ENCODE results near the gene ANGEL1. TPM values are rescaled to one million over a fixed set of nuclear protein-coding genes. Genes with fewer than 3 reads are reported as not detected.
A peak's percentile ranks its signal among the peaks of the same experiment; 100 is the strongest.

The ANGEL1 gene
- total and polyA plus RNA-seq, 2 experiments from 2014 or later: 5.3 to 31.6 TPM

DNA sequence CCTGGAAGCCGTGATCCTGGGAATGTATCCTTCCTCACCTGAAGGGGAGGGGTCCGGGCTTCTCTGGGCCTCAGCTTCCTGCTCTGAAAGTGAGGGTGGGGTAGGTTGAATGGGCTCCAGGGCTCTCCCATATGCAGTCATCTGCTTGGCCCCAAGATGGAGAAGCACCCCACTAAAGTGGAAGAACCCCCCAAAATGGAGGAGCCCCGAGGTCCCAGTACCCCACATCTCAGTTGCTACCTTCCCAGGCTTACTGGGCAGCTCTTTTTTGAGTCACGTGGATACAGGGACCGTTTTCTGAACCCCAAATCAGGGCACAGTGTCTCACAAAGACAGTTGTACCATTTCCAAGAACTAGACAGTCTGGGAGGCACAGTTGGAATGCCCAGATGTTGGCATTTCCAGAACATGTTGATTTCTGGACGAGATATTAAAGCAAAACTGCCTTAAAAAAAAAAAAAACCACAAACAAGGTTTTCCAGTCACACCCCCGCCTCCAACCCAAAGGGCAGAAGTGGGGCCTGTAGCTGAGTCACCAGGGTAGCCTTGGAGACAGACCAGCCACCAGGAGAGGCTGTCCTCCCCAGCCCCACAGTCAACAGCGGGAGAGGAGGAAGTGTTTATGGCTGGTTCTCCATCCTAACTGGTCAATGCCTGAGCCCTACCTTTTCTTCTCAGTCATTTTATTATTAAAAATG lies 39.3 kb downstream of the ANGEL1 start (continued):
- TF ChIP-seq, protein P1, sequence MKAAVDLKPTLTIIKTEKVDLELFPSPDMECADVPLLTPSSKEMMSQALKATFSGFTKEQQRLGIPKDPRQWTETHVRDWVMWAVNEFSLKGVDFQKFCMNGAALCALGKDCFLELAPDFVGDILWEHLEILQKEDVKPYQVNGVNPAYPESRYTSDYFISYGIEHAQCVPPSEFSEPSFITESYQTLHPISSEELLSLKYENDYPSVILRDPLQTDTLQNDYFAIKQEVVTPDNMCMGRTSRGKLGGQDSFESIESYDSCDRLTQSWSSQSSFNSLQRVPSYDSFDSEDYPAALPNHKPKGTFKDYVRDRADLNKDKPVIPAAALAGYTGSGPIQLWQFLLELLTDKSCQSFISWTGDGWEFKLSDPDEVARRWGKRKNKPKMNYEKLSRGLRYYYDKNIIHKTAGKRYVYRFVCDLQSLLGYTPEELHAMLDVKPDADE (IDR thresholded peaks at IDR 0.05): no peak

DNA sequence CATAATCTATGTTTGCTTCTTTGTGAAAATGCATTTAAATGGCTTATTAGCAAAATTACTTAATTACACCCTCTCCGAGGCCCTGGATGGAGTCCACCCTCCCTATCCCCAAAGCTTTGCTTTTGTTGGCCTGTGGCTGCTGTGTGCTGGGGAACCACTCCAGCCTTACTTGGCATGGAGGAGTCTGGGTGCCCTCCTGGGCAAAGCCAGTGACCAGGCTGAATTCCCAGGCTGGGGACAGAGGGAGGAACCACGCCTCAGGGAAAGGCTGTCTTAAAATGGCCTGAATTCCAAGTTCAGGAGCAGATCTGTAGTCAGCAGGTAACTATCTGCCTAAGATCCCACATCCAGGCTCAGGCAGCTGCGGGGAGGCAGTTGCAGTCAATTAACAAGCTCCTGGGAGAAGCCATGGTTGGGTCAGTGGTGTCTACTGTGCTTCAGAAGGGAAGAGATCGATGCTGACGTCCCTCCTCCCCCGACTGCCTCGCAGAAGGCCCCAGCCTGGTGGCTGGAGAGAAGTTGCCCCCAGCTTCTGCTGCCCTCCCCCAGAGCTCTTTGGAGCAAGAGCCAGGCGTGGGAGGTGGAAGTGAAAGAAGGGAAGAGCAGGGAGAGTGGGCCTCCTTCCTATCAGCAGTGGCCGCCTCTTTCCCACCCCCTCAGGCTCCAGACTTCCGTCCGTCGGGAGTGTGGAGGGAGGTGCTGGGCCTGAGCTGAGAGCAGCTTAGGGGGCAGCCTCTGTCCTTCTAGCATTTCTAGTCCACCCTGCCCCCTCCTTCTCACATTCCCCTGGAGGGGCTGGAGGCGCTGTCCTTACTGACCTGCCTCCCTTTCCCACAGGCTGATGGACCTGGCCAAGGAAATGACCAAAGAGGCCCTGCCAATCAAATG lies 40.1 kb downstream of the ANGEL1 start:
- Mint-ChIP-seq H3K4me1 (peaks cover 36% of the 10 kb centered on the region), H3K36me3 (ENCODE audit: low read depth) (no peaks in the 10 kb centered on the region; the same call in 2 of the 3 replicates), H3K27ac (no peak overlapping the region), H3K9me3 (0 out of 3 replicates have a peak, but pooled peaks cover 4% of the 10 kb centered on the region), H3K27me3 (ENCODE audit: insufficient read depth, low read depth, poor library complexity) (peaks cover 15% of the 10 kb centered on the region), H3K4me3 (no peak overlapping the region)
- TF ChIP-seq, protein P2, sequence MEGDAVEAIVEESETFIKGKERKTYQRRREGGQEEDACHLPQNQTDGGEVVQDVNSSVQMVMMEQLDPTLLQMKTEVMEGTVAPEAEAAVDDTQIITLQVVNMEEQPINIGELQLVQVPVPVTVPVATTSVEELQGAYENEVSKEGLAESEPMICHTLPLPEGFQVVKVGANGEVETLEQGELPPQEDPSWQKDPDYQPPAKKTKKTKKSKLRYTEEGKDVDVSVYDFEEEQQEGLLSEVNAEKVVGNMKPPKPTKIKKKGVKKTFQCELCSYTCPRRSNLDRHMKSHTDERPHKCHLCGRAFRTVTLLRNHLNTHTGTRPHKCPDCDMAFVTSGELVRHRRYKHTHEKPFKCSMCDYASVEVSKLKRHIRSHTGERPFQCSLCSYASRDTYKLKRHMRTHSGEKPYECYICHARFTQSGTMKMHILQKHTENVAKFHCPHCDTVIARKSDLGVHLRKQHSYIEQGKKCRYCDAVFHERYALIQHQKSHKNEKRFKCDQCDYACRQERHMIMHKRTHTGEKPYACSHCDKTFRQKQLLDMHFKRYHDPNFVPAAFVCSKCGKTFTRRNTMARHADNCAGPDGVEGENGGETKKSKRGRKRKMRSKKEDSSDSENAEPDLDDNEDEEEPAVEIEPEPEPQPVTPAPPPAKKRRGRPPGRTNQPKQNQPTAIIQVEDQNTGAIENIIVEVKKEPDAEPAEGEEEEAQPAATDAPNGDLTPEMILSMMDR (conservative IDR thresholded peaks at IDR 0.05; ENCODE audit: low read depth in 2 of 2): no peak
- no peaks in the 10 kb centered on the region for H3K27me3 ChIP-seq (ENCODE audit: insufficient read depth)
- no peaks in the 10 kb centered on the region for H3K79me2 ChIP-seq (replicated peaks; ENCODE audit: insufficient read depth)
- H3K36me3 ChIP-seq (ENCODE audit: insufficient read depth): no peaks in the 10 kb centered on the region
- H3F3A ChIP-seq (replicated peaks; ENCODE audit: low read depth): no peaks in the 10 kb centered on the region
- peaks cover 6% of the 10 kb centered on the region for H3K4me1 ChIP-seq (ENCODE audit: insufficient read depth)
- no peaks in the 10 kb centered on the region for H3K9me2 ChIP-seq (ENCODE audit: insufficient read depth)
- ATAC-seq (peak; percentile 5; the same call in 2 of the 3 replicates), DNase-seq (ENCODE audit: low spot score) (peak; percentile 52)
- peak overlapping the region; percentile 26; the same call in 1 of the 2 replicates for H3K4me2 ChIP-seq
- H4K20me1 ChIP-seq (replicated peaks; ENCODE audit: insufficient read depth): no peaks in the 10 kb centered on the region
- no peak overlapping the region for H3K4me3 ChIP-seq
- no peak overlapping the region for H3K27ac ChIP-seq (ENCODE audit: low read depth)
- H2AFZ ChIP-seq: 0 out of 2 replicates have a peak overlapping the region, but pooled peaks have one; percentile 59

DNA sequence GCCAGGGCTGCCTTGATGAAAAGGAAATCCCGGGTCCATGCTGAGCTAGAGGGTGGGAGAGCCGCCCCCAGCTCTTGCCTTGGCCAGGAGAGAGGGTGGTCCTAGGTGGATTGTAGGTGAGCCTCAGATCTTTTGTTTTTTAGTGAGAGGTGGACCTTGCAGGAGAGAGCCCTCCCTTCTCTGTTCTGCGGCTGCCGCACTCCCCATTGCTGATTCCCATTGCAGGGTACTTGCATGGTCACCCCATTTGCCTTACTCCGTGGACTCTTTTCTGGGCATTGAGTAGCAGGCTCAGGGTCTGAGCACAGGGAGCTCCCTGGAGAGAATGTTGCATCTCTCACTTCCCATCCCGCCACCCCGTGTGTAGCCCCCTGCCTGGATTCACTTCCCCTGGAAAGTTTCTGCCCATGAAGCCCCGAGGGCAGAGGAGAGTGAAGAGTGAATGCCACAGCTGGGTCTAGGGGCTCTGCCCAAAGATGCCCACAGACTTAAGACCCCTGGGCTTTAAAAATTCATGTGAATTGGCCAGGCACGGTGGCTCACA lies 41.2 kb downstream of the ANGEL1 start:
- no peaks in the 10 kb centered on the region for H3K9me2 ChIP-seq (ENCODE audit: insufficient read depth)
- no peaks in the 10 kb centered on the region for H3K36me3 ChIP-seq (ENCODE audit: insufficient read depth)
- Mint-ChIP-seq H3K9me3 (0 out of 3 replicates have a peak, but pooled peaks cover 4% of the 10 kb centered on the region), H3K4me1 (peaks cover 33% of the 10 kb centered on the region), H3K27ac (no peak overlapping the region), H3K36me3 (ENCODE audit: low read depth) (no peaks in the 10 kb centered on the region), H3K4me3 (no peak overlapping the region), H3K27me3 (ENCODE audit: insufficient read depth, low read depth, poor library complexity) (peaks cover 12% of the 10 kb centered on the region)
- no peak overlapping the region for H3K27ac ChIP-seq (ENCODE audit: low read depth)
- no peaks in the 10 kb centered on the region for H3K27me3 ChIP-seq (ENCODE audit: insufficient read depth)
- DNase-seq (ENCODE audit: low spot score) (no peak), ATAC-seq (no peak)
- no peak overlapping the region for H3K4me2 ChIP-seq
- no peaks in the 10 kb centered on the region for H4K20me1 ChIP-seq (replicated peaks; ENCODE audit: insufficient read depth)
- H3K79me2 ChIP-seq (replicated peaks; ENCODE audit: insufficient read depth): no peaks in the 10 kb centered on the region
- H3K4me3 ChIP-seq: no peak overlapping the region
- H2AFZ ChIP-seq: no peak overlapping the region
- peaks cover 11% of the 10 kb centered on the region for H3K4me1 ChIP-seq (ENCODE audit: insufficient read depth)
- H3F3A ChIP-seq (replicated peaks; ENCODE audit: low read depth): no peaks in the 10 kb centered on the region
- TF ChIP-seq, protein P3, sequence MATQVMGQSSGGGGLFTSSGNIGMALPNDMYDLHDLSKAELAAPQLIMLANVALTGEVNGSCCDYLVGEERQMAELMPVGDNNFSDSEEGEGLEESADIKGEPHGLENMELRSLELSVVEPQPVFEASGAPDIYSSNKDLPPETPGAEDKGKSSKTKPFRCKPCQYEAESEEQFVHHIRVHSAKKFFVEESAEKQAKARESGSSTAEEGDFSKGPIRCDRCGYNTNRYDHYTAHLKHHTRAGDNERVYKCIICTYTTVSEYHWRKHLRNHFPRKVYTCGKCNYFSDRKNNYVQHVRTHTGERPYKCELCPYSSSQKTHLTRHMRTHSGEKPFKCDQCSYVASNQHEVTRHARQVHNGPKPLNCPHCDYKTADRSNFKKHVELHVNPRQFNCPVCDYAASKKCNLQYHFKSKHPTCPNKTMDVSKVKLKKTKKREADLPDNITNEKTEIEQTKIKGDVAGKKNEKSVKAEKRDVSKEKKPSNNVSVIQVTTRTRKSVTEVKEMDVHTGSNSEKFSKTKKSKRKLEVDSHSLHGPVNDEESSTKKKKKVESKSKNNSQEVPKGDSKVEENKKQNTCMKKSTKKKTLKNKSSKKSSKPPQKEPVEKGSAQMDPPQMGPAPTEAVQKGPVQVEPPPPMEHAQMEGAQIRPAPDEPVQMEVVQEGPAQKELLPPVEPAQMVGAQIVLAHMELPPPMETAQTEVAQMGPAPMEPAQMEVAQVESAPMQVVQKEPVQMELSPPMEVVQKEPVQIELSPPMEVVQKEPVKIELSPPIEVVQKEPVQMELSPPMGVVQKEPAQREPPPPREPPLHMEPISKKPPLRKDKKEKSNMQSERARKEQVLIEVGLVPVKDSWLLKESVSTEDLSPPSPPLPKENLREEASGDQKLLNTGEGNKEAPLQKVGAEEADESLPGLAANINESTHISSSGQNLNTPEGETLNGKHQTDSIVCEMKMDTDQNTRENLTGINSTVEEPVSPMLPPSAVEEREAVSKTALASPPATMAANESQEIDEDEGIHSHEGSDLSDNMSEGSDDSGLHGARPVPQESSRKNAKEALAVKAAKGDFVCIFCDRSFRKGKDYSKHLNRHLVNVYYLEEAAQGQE (IDR thresholded peaks at IDR 0.05; ENCODE audit: unreplicated experiment): no peak
- TF ChIP-seq EZH2 (IDR thresholded peaks at IDR 0.05; ENCODE audit: low read depth, unreplicated experiment) (no peak), ZNF331 (CRISPR knock-in tag; IDR thresholded peaks at IDR 0.05; ENCODE audit: low read depth) (no peak), NANOG (IDR thresholded peaks at IDR 0.05; ENCODE audit: borderline replicate concordance) (no peak), CREB1 (CRISPR knock-in tag; IDR thresholded peaks at IDR 0.05; ENCODE audit: low read depth) (no peak), ZNF114 (CRISPR knock-in tag; IDR thresholded peaks at IDR 0.05) (no peak), EZH2phosphoT487 (IDR thresholded peaks at IDR 0.05; ENCODE audit: unreplicated experiment) (no peak), POLR2AphosphoS5 (IDR thresholded peaks at IDR 0.05; ENCODE audit: low read depth) (no peak)
- TF ChIP-seq, protein P1 (IDR thresholded peaks at IDR 0.05): no peak
